Subcutaneous abdominal adipose tissue (tissue), 5 donors: ENCODE data around the gene PDS5B.

ENCODE experiments used
- H3K27ac ChIP-seq: one replicate; pipeline ENCODE4 v1.7.0; 2013; ENCODE audit warnings: low read depth, mild to moderate bottlenecking, inconsistent platforms, low read length, moderate library complexity
- H3K27me3 ChIP-seq, 5 donors: one replicate each; pipeline ENCODE4 v1.7.0; 2013; ENCODE audit warnings: low read length in 5 of 5, inconsistent platforms in 1 of 5; ENCODE audit not compliant: control insufficient read depth in 5 of 5, insufficient read depth in 4 of 5
- H3K36me3 ChIP-seq, 5 donors: one replicate each; pipeline ENCODE4 v1.7.0; 2013; ENCODE audit warnings: low read length in 5 of 5; ENCODE audit not compliant: control insufficient read depth in 5 of 5, insufficient read depth in 5 of 5
- H3K4me1 ChIP-seq, 5 donors: one replicate each; pipeline ENCODE4 v1.7.0; 2013; ENCODE audit warnings: low read length in 5 of 5, mild to moderate bottlenecking in 3 of 5, moderate library complexity in 1 of 5; ENCODE audit not compliant: control insufficient read depth in 5 of 5, insufficient read depth in 5 of 5
- H3K4me3 ChIP-seq, 5 donors: one replicate each; pipeline ENCODE4 v1.7.0; 2013; ENCODE audit warnings: low read length in 5 of 5, low read depth in 1 of 5
- H3K9ac ChIP-seq, 5 donors: one replicate each; pipeline ENCODE4 v1.7.0; 2013; ENCODE audit warnings: low read length in 5 of 5, mild to moderate bottlenecking in 4 of 5, moderate library complexity in 3 of 5
- H3K9me3 ChIP-seq, 5 donors: one replicate each; pipeline ENCODE4 v1.7.0; 2013; ENCODE audit warnings: low read length in 5 of 5; ENCODE audit not compliant: control insufficient read depth in 5 of 5
- donor health status: healthy.
- donor health status: healthy.
- donor health status: healthy.
- donor health status: healthy.
- donor health status: healthy.

The PDS5B gene

DNA sequence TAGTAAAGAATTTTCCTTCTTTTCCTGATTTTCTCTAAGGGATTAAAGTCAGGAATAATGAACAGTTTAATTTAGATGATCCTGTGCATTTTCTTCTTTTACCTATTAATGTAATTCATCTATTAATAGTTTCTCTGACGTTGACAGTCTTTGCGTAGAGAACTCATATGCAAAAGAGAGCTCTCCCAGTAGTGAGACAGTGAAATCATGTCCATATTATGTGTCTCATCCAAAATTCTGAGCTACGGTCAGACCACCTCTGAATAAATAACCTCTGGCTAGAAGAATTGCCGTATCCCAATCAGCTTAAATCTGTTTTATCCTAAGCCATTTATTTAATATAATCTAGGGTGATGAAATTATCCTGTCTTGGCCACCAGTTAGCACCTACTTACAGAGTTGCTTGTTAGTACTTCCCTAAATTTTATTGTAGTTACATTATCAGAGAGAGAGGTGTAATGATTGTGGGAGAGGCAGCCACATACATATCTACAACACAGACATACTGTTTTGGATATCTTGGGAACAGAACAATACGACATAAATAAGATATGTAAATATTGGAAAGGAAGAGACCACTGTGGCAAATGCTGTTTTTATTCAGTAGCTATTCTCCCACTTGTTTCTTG is 30.7 kb downstream of the PDS5B start:
- Histone ChIP-seq H3K9me3 (peaks cover 0 to 3% (median 0%) of the 10 kb centered on the region in 5 donors), H3K36me3 (no peaks in the 10 kb centered on the region), H3K27ac (no peak overlapping the region), H3K9ac (no peak overlapping the region), H3K4me3 (no peak overlapping the region), H3K4me1 (no peaks in the 10 kb centered on the region), H3K27me3 (no peaks in the 10 kb centered on the region)

DNA sequence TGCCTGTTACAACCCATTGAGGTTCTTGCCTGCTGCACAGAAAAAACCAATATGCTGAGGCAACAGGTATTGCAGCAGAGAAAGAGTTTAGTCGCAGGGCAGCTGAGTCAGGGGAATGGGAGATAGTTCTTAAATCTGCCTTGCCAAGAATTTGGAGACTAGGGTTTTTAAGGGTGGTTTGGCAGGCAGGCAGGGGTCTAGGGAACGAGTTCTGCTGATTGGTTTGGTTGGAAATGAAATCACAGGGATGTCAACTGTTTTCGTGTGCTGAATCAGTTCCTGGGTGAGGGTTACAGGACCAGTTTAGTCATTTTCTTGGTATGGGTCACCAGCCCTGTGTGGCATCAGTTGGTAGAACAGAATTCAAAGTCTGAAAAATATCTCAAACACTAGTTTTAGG is 36.6 kb downstream of the PDS5B start:
- Histone ChIP-seq H3K9me3 (peaks cover 3 to 9% (median 8%) of the 10 kb centered on the region in 5 donors), H3K9ac (no peak overlapping the region), H3K36me3 (no peaks in the 10 kb centered on the region), H3K4me1 (peaks cover 0 to 5% (median 0%) of the 10 kb centered on the region in 5 donors), H3K27ac (no peak overlapping the region), H3K4me3 (no peak overlapping the region), H3K27me3 (no peaks in the 10 kb centered on the region)

DNA sequence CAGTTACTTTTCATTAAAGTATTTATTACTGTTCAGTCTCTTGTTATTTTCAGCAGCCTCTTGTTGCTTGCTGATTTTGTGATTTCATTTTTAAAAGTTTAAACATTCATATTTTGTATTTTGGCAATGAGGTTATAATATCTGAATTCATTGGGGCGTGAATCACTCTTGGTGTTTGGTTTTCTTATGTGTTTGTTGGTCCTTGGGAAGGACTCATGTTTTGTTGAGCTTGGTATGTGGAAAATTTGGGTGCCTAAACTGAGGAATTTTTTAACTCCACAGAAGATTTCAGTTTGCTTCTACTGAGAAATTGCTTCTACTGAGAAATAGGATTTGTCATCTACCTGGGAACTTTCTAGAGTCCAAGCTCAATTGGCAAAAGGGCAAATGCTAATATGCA is 38.2 kb downstream of the PDS5B start:
- Histone ChIP-seq H3K4me1 (peaks cover 0 to 5% (median 0%) of the 10 kb centered on the region in 5 donors), H3K4me3 (no peak overlapping the region), H3K27me3 (no peaks in the 10 kb centered on the region), H3K9ac (no peak overlapping the region), H3K36me3 (no peaks in the 10 kb centered on the region), H3K9me3 (peaks cover 3 to 9% (median 8%) of the 10 kb centered on the region in 5 donors), H3K27ac (no peak overlapping the region)

DNA sequence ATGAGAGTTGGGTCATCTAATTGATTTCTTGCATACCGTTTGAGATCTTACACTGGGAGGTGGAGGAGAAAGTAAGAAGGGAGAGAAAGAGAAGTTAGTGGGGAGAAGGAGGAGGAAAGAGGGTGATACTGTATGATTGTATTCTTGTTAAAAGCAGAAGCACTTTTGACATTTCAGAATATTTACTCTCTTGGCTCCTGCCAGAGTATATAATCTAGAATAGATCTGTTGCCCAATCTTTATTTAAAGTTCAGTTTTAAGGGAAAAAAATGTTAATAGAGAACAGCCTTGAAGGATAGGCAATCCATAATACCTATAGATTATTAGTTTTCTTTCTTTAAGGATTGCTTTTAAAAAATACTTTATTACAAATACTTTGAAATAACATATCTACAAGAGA is 41.5 kb downstream of the PDS5B start:
- H3K9ac ChIP-seq, result no peak overlapping the region

DNA sequence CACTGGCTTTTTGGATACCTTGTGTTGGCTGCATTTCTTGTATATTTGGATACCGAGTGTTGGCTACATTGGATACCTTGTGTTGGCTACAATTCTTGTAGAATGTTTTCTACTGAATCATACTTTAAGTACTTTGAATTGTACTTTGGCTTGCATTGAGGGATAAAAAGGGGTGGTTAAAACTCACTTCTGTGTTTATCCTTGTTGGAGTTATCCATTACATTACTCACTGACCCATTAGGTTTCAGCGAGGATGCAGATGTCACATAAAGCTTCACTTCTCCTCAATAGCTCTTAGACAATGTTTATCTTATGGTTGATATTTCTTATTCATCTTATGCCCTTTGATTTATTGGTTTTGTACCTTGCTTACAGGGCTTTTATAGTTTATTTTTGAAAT is 43.1 kb downstream of the PDS5B start:
- Histone ChIP-seq H3K27ac (no peak overlapping the region), H3K27me3 (no peaks in the 10 kb centered on the region), H3K9me3 (no peaks in the 10 kb centered on the region), H3K36me3 (no peaks in the 10 kb centered on the region), H3K9ac (no peak overlapping the region), H3K4me1 (peaks cover 0 to 14% (median 0%) of the 10 kb centered on the region in 5 donors), H3K4me3 (no peak overlapping the region)

More for the DNA sequence above, 41.5 kb downstream of the PDS5B start:
- peaks cover 2 to 7% (median 6%) of the 10 kb centered on the region in 5 donors for H3K9me3 ChIP-seq
- H3K27ac ChIP-seq, result no peak overlapping the region
- H3K27me3 ChIP-seq, result no peaks in the 10 kb centered on the region
- peaks cover 0 to 14% (median 0%) of the 10 kb centered on the region in 5 donors for H3K4me1 ChIP-seq
- H3K4me3 ChIP-seq, result no peak overlapping the region
- H3K36me3 ChIP-seq, result no peaks in the 10 kb centered on the region

GRCh38 chr13:32629866-32630265 is 43.6 kb downstream of the PDS5B start:
- no peak overlapping the region for H3K9ac ChIP-seq
- no peak overlapping the region for H3K27ac ChIP-seq
- H3K4me1 ChIP-seq, result peaks cover 0 to 14% (median 0%) of the 10 kb centered on the region in 5 donors
- H3K36me3 ChIP-seq, result no peaks in the 10 kb centered on the region
- H3K9me3 ChIP-seq, result no peaks in the 10 kb centered on the region
- no peak overlapping the region for H3K4me3 ChIP-seq
- H3K27me3 ChIP-seq, result no peaks in the 10 kb centered on the region

GRCh38 chr13:32632343-32632909 is 46.2 kb downstream of the PDS5B start:
- Histone ChIP-seq H3K27ac (no peak overlapping the region), H3K36me3 (no peaks in the 10 kb centered on the region), H3K4me3 (no peak overlapping the region), H3K4me1 (peaks cover 0 to 9% (median 0%) of the 10 kb centered on the region in 5 donors), H3K9ac (no peak overlapping the region), H3K27me3 (no peaks in the 10 kb centered on the region), H3K9me3 (no peaks in the 10 kb centered on the region)

- Histone ChIP-seq H3K9me3 (no peaks in the 10 kb centered on the region), H3K27me3 (no peaks in the 10 kb centered on the region), H3K27ac (no peak overlapping the region), H3K4me3 (no peak overlapping the region), H3K9ac (no peak overlapping the region), H3K36me3 (no peaks in the 10 kb centered on the region), H3K4me1 (no peaks in the 10 kb centered on the region)
Measured at GRCh38 chr13:32636711-32637110, 50.5 kb downstream of the PDS5B start.

DNA sequence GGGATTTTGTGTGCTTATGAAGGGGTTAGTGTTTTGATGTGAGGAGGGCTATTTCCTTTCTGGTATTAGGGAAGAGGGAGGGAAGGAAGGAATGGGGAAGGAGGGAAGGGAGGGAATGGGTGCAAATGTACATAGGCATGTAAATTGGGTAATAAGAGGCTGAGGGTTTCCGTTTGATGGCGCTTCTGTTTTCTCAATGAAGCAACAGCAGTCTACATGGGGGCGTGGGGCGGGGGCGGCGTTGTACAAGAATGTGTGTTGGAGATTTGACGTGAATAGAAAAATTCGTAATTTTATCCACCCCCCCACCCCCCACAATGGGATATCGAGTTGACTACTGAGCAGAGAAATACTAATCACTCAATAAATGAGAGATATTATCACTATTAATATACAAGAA is 52.5 kb downstream of the PDS5B start:
- Histone ChIP-seq H3K36me3 (no peaks in the 10 kb centered on the region), H3K27me3 (no peaks in the 10 kb centered on the region), H3K4me3 (no peak overlapping the region), H3K9ac (no peak overlapping the region), H3K4me1 (peaks cover 0 to 11% (median 3%) of the 10 kb centered on the region in 5 donors), H3K27ac (no peak overlapping the region), H3K9me3 (no peaks in the 10 kb centered on the region)

GRCh38 chr13:32639502-32640105 is 53.4 kb downstream of the PDS5B start:
- H3K4me3 ChIP-seq, result no peak overlapping the region
- peaks cover 0 to 11% (median 3%) of the 10 kb centered on the region in 5 donors for H3K4me1 ChIP-seq
- H3K36me3 ChIP-seq, result no peaks in the 10 kb centered on the region
- no peaks in the 10 kb centered on the region for H3K27me3 ChIP-seq
- H3K9me3 ChIP-seq, result no peaks in the 10 kb centered on the region
- no peak overlapping the region for H3K27ac ChIP-seq
- H3K9ac ChIP-seq, result no peak overlapping the region
